NCI-H2107 (cell line): Measurements from ENCODE around the gene HEXD.

Experiments used
- DNase-seq: peaks from one replicate; lab custom pipeline; 2025; lab: John Stamatoyannopoulos, UW

Gene HEXD

DNA sequence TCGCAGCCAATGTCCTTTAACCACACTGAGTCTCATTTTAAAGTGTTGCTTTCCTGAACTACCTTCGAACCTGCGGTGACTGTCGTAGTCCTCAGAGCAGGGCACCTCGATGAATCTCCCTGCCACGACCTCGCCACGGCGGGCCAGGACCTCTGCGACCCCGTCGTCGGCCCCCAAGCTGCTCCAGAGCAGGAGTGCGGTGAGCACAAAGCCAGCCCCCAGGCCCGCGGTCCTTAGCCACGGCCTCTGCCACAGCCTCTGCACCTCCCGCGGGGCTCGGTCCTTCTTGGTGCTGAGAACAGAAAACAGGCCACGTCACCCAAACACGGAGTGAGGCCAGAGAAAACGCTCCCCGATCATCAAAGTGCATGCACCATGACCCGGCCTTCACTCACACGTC lies 2.8 kb upstream of the HEXD start:
- no peak for DNase-seq

DNA sequence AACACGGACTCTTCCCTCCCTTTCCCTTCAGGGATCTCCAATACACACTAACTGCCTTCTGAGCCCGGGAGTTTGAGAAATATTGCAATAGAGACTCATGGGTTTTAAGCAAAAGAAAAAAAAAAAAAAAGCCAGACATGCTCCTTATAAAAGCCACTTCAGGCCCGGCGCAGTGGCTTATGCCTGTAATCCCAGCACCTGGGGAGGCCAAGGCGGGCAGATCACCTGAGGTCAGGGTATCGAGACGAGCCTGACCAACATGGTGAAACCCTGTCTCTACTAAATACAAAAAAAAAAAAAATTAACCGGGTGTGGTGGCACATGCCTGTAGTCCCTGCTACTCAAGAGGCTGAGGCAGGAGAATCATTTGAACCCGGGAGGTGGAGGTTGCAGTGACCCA lies 2.4 kb upstream of the HEXD start:
- no peak for DNase-seq

DNA sequence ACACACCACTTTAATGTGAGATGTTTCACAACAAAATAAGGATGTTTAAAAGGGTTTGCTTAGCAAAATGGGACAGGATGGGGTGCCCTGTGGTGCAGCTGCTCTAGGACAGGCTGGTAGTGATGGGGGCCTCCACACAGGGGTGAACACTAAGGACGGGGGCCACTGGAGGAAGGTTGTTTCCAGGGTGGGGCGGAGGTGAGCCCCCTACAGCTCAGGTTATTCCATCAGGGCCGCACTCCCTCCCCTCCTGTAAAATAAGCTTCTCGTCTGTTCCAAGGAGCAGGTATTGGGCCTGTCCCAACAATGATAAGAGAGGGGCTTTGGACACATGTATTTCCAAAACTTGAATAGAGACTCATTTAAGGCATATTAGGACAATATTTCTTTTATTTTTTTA lies 1.9 kb upstream of the HEXD start:
- no peak for DNase-seq

DNA sequence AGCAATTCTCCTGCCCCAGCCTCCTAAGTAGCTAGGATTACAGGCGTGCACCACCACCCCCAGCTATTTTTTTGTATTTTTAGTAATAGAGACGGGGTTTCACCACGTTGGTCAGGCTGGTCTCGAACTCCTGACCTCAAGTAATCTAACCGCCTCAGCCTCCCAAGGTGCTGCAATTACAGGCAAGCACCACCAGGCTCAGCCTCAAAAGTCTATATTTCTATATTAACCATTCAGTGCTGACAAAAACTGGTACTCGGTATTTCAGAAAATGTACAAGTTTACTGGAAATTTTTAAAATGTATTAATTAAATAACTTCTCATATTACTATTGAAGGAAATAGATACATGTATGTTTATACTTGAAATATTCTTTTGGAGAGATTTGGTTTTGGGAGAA lies 1.4 kb upstream of the HEXD start:
- no peak for DNase-seq

DNA sequence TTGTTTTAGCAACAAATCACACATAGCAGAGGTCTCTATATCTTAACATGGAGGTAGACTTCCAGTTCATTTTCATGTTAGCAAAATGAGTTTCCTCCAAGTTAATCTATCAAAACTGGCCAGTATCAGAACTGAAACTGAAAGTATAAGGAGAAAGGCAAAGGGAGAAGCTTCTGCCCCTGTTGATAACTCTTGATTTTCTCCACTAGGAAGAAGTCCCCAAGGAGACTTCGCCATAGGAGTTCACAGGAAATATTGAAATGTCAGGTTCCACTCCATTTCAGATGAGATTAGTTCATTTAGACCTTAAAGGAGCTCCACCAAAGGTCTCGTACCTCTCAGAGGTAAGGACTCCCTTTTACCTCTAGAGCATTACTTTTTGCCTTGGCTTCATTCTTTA lies 1.4 kb downstream of the HEXD start:
- DNase-seq, result no peak

DNA sequence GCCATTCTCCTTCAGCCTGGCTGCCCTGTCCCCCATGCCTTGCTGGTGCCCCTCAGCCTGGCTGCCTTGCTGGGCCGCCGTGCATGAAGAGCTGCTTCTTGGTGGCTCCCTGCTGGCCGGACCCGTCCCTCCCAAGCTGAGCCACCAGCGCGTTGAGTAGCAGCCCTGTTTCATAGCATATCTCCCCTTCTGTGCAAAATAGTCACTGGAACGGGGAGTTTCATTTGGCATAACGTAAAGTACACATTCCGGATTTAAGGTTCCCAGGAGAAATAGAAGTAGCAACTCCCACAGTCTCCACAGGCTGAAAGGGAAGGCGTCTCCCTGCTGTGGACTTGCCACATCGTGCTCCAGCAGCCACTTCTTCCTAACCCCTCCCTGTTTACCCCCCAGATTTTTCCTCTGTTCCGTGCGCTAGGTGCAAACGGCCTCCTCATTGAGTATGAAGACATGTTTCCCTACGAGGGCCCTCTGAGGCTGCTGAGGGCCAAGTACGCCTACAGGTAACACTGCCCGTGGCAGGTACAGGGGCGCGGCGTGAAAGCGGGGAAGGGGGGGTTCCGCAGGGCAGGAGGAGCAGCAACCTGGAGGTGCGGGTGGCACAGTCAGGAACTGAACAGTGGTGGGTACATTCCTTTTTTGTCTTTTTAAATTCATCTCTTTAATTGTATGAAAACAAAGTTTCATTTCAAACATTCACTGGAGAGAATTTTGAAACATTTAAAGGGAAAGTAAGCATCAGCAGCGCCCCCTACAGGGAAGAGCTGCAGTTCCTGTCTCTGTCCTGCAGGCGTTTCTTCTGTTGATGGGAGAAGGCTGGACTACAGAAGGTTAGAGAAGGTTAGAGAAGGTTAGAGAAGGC lies 6.1 kb downstream of the HEXD start:
- DNase-seq, result no peak

DNA sequence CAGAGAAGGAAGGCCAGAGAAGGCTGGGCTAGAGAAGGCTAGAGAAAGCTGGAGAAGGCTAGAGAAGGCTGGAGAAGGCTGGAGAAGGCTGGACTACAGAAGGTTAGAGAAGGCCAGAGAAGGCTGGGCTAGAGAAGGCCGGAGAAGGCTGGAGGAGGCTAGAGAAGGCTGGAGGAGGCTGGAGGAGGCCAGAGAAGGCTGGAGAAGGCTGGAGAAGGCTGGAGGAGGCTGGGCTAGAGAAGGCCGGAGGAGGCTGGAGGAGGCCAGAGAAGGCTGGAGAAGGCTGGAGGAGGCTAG lies 6.7 kb downstream of the HEXD start:
- no peak for DNase-seq

DNA sequence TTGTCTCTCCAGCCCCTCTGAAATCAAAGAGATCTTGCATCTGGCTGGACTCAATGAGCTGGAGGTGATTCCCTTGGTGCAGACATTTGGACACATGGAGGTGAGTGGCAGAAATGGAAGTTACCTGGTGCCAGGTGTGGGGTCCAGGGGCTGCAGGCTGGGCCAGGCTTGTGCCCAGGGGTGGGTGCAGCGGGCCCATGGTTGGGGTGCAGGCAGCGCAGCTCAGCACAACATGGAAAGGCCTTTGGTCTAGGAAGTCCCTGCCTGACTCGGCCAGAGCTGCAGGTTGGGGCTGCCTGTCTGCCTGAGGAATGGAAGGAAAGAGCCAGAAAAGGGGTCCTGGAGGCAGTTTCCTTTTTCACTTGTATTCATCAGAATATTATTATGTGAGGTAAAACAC lies 10.4 kb downstream of the HEXD start:
- DNase-seq, result no peak

DNA sequence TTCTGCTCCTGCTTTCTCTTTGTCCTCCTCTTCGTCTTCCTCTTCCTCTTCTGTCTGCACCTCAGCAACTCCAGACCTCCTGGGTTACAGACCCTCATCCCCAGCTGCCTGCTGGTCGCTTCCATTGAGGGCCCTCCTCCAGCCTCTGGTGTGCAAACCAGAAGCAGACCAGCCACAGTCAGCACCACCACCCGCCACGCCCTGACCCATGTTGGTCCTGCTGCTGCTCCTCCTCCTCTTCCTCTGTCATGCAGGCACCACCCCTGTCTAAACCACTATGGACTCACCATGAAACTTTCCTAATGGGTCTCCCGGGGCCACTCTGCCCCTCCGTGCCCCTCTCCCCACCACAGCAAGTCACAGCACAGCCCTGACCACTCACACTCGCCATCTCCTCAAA lies 11.7 kb downstream of the HEXD start:
- no peak for DNase-seq

DNA sequence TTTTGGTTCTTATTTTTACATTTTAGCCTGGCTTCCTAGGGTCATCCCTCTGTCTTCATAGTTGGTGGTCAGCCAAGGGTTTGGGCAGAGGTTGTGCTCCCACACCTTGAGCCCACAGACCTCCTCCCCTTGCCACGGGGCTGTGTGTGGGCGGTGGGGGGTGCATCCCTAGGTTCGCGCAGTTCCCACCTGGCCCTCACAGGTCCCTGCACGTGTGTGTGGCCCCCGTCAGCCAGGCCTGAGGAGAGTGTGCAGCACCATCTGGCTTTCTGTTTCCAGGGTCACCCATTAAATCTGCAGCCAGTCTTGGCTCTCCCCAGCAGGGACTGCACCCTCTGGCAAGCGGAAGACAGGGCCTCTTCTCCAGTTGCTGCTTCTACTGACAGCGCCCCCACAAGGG lies 13.9 kb downstream of the HEXD start:
- DNase-seq, result no peak

DNA sequence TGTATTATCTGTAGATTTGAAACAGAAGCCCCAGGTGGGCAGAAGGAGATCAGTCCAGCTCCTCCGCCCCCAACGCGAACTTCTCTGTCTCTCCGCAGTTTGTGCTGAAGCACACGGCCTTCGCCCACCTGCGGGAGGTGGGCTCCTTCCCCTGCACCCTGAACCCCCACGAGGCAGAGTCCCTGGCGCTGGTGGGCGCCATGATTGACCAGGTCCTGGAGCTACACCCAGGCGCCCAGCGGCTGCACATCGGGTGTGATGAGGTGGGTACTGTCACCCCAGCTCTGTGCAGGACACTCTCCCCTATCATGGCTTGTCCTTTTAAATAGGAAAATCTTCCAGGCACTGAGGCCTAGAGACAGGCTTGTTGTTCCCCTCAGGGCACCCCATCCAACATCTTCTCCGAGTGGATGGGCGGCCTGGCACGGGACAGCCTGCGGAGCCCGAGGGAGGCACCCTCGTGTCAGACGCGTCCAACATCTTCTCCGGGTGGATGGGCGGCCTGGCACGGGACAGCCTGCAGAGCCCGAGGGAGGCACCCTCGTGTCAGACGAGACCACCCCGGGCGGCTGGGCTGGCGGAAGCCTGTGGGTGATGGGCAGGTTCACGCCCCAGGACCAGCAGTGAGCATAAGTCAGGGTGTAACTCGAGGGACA lies 15.5 kb downstream of the HEXD start:
- DNase-seq, result no peak

DNA sequence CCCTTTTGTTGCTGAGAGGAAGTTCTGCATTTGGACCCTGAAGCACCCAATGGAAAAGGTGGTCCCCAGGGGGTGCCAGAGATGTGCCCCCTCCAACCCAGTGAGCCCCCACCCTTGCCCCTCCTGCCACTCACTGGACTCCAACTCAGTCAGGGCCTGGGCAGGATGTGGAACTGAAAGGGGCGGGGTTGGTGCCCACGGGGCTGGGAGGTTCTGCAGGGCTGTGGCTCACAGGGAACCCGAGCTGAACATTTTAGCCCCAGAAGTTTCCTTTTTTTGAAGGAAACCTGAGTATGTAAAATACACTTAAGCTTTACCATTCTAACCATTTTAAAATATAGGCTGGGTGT lies 16.0 kb downstream of the HEXD start:
- no peak for DNase-seq

DNA sequence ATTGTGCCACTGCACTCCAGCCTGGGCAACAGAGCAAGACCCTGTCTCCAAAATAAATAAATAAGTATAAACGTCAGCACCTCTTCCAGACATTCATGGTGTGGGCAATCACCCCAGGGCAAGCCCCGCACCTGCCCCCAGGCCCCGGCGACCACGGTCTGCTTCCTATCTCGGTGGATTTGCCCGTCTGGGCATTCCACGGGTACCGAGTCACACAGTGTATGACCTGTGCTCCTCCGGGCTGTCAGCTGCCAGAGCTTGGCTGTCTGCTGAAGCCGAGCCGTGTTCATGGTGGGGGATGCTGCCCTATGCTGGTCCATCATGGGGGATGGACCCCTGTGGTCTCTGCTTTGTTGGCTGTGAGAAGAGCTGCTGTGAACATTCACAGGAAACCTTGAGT lies 17.0 kb downstream of the HEXD start:
- DNase-seq, result no peak

DNA sequence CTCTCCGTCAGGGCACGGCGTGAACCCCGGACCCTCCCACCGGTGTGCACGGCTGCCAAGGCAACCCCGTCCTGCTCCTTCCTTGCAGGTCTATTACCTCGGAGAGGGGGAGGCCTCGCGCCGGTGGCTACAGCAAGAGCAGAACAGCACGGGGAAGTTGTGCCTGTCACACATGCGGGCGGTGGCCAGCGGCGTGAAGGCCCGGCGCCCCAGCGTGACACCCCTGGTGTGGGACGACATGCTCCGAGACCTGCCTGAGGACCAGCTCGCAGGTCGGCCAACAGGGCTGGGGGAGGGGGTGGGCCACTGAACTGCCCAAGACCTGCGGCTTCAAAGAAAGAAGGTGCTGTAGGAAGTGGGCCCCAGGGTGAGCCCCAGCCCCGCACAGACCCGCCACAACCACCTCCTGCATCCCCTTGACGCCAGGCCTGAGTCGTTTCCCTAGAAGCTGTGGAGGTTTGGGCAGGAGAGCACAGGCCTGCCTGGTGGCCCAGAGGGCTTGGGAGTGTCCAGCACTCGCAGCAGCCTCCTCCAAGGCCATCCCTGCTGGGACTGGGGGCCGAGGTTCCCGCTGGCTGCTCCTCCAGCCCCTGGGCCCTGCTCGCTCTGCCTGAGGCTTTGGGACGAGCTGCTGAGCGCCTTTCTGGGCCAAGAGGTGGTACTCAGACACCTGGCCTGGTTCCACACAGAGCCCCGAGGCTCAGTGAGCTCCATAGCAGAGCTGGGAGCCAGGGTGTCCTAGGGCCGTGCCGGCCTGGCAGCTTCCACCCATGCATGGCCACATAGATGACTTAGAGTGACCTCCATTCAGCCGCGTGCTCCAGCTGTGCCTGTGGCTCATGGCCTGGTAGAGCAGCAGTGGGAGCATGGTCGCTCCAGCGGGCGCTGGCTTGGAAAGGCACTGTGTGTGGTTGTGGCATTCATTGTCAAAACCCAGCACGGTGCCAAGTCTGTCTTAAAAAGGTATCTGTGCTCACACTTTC lies 17.7 kb downstream of the HEXD start:
- no peak for DNase-seq

DNA sequence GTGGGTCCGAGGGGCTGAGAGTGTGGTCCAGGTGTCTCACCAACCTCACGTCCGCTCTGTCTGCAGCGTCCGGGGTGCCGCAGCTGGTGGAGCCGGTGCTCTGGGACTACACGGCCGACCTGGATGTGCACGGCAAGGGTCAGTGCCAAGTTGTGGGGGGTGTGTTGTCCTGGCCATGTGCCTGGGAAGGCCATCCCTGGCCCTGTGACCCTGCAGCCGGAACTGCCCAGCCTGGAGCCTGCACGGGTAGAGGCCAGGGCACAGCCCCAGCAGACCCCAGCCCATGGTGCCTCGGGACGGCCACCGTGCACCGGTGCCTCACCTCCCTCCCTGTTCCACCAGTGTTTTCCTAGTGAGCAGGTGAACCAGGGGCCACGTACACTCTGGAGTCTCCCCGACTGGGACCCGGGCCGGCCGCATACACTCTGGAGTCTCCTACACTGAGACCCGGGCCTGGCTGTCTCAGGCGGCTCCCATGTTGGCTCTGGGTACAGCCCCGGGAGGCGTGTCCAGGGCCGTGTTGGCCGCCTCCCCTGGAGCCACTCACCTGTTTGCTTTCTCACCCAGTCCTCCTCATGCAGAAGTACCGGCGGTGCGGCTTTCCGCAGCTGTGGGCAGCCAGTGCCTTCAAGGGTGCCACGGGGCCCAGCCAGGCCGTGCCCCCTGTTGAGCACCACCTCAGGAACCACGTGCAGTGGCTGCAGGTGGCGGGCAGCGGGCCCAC lies 18.6 kb downstream of the HEXD start:
- DNase-seq, result no peak

DNA sequence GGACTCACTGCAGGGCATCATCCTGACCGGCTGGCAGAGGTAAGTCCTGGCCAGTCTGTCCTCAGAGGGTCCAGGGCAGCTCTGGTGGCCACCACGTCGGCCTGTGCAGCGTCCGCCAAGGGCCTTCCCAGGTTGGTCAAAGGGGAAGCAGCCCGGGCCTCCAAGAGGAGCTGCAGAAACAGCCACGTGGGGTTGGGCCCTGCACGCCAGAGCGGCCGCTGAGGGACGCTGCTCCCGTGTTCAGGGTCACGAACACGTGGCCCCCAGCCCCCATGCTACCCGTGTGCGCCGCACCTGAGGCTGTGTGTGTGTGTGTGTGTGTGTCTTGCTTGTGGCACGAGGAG lies 19.1 kb downstream of the HEXD start:
- DNase-seq, result no peak

DNA sequence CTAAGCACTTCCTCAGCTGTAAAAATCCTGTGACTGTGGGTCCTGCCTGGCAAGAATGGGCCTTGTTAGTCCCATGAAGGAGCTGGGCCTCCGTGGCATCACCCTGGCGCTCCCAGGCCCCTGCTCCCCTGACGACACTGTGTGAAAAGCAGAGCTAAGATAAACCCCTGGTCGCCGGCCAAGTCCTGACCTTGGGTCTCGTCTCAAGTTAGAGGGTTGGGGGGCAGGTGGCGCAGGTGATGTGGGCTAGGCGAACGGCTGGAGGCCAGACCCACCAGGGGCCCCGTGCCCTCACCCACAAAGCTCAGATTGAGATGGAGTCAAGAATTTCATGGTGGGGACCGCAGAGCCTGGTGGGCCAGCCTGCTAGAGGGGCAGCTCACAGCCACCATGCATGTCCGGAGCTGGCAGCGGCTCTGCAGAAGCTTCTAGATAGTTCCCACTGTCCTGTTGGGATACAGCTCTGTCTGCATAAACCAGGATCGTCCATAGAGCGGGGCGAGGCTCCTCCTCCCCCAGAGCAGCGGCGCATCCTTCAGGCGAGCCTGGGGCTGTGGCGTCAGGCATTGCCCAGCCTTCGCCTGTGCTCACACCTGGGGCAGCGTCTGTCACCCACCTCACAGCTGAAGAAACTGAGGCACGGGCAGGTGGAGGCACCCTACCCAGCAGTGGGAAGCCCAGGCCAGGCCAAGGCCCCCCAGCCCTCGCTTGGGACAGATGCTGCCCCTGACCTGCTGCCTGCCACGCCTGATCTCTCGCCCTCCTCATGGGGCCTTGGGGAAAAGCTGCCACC lies 20.4 kb downstream of the HEXD start:
- no peak for DNase-seq

DNA sequence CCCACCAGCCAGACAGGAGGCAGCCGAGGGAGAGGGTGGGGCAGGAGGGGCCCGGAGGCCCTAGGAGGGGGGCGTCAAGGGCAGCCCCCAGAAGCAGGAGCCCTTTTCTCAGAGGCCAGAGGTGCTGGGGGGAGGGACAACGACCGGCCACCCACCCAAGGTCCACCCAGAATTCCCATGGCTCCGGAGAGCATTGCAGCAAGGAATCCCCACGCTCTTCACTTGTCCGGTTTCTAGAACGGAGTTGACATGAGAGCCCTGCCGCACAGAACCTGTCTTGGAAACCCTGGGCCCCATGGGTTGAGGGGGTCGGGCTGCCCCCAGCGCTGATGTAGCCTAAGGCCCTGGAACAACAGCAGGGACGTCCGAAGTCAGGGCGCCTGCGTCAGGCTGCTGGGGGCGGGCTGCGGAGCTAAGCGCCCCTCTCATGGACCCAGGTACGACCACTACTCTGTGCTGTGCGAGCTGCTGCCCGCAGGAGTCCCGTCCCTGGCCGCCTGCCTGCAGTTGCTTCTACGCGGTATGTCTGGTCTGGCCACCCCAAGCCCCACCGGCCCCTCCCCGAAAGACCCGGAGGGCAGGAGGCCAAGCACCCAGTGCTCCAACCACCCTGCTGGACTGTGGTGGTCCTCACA lies 21.2 kb downstream of the HEXD start:
- DNase-seq, result no peak

DNA sequence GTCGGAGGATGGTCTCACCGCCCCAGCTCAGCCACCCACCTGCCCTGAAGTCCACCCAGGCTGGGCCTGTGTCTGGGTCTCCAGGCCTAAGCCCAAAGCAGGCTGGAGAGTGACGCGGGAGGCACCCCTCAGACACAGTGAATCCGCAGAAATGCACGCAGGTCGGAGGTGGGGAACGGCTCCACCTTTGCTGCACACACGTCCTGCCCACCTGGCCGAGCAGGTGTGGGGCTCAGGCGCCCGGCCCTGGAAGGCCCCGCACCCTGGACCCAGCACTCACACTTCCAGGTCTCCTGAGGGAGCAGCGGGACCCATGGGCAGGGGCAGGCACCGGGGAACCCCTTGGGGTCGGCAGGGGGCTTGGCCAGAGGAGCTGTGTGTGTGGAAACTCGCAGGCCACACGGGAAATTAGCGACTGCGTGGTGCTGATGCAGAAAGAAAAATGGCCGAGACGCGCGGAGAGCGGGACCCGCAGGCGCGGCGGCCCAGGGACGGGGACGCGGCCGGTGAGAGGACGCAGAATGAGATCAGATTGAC lies 21.8 kb downstream of the HEXD start:
- DNase-seq, result no peak

DNA sequence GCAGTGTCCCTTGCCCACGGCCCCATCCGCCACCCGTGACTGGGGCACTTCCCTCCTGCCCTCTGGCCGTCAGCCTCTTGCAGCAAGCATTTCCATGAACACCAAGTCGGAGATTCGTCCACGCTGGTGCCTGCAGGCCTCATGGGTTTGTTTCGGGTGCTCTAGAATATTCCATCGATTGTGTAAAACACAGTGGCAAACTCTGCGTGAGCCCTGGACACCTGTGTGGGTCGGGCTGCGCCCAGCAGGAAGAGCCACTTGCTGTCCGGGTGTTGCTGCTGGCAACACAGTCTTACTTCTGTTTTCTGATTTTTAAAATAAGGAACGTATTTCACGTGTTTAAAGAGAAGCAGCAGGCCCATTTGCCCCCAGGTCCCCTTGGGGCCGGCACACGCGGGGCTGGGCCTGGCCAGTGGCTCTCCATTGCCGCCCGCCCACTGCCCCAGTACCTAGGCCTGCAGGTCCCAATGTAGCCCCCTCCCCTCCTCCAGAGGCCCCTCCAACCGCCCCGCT lies 22.4 kb downstream of the HEXD start:
- no peak for DNase-seq
